Fibroblast of peridontal ligament (primary cell): ENCODE measurements around the gene ARRB1.
"Not testable (repeated sequence)": the region's sequence is repeated elsewhere in the genome, so short reads cannot be mapped to it uniquely, and the experiment has no call there.

Source experiments
- DNase-seq: peaks from one replicate; pipeline ENCODE4 v3.0.0-alpha.2; 2010; ENCODE audit errors: extremely low read depth

Gene ARRB1

DNA sequence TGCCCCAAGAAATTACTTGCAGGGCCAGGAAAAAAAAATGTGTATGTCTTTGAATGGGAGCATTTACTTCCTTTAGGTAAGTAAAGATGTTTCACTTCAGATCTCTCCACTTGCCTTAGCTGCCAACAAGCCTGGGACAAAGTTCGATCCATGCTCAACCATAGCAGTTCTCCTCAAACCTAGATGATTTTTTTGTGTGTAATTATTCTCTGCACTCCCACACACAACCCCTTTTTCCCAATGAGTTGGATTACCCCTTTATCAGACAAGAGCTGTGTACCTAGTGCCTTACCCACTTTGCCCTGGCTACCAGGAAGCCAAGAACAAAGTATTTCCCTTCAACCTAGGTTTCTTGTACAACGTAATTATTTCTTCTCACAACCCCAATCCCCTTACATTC lies 75.3 kb downstream of the ARRB1 start:
- DNase-seq: no peak

DNA sequence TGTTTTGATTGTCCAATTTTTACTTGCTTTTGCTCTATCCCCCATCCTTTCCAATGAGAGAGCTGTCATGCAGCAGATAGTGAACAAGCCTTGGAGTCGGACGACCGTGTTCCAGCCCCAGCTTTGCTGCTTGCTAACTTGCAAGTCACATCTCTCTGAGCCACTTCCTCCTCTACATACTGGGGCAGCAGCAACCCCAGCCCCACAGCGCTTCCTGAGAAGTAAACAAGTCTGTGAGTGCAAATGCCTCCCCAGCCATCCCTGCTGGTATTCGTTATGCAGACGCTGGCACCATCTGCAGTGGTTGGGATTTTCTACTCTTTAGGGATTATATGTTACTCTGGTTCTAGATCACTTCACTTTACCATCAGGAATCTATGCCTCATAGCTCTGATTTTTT lies 75.9 kb downstream of the ARRB1 start:
- DNase-seq: peak; percentile 30

DNA sequence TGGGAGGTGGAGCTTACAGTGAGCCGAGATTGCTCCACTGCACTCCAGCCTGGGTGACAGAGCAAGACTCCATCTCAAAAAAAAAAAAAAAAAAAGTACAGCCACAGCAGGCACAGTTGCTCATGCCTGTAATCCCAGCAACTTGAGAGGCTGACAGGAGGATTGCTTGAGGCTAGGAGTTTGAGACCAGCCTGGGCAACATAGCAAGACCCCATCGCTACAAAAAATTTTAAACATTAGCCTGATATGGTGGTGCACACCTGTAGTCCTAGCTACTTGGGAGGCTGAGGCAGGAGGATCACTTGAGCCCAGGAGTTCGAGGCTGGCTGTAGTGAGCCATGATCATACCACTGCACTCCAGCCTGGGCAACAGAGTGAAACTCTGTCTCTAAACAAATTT lies 76.7 kb downstream of the ARRB1 start:
- not testable (repeated sequence) for DNase-seq

DNA sequence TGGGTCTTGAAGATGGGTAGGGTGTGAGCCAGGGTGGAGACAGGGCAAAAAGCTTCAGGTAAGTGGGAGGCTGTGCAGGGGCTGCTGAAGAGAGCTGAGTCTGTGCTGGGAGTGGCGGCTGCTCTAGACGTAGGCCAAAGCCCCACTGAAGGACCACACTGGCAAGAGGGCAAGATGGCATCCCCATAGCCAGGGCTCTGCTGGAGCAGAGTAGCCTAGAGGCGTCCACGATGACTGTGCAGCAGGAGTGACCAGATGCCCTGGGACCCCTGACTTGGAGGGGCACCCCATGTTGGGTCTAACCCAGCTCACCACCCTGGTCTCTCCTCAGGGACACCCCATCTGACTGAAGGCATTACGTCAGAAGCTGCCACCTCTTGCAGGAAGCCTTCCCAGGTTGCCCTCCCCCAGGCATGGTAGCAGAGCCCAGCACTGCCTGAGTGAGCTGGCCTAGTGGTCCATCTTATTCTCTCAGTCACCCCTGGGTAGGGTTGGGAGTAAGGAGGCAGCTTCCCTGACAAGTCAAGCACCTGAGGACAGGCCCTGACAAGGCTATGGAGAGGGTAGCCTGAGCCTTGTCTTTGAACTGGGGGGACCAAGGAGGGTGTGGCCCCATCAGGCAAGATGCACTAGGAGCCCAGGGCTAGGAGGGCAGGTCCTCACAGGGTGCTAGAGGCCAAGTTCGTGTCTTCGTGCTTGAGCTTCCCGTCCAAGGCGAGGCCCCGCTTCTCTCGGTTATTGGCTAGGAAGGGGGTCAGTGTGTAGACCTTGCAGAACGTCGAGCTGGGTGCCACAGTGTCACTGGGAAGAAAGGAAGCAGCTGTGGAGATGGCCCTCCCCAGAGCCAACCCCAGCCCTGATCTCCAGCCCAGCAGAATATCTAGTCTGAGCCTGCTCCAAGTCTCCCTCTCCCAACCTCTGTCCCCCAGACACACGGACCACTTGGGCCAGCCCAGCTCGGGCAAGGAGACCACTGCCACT lies 77.8 kb downstream of the ARRB1 start:
- DNase-seq: no peak

DNA sequence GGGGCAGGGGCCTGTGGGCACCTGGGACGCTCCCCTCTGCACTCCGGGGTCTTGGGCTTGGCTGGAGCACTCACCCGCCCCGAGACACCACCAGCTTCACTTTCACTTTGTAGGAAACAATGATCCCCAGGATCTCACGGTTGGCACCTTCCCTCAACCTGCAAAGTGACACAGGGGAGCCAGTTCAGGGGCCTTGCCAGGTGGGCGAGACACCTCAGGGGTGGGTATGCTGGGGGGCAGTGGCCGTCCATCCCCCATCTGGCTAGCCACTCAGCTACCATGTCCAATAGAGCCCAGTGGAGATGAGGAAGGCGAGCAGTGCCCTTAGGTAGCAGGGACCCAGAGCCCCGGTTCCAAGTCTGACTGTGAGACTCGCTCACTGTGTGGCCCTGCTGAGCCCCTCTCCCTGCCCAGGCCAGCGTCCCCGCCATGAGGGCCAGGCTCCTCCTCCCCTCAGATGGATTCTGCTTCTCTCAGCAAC lies 78.6 kb downstream of the ARRB1 start:
- no peak for DNase-seq

DNA sequence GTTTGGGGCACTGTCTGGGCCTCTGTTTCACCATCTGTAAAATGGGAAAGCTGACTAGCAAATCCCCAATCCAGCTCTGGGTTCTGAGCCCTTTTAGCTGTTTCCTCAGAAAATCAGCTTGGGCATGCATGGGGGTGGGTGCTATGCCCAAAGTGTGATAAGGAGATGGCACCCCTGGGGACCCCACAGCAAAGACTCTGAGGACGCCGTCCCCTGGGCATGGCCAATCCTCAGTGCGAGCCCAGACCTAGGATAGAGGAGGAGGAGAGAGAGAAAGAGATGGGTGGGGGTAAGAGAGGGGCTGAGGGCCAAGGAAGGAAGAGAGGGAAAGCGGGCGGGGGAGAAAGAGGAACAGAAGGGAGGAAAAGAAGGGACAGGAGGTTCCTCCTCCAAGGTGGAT lies 79.1 kb downstream of the ARRB1 start:
- no peak for DNase-seq

DNA sequence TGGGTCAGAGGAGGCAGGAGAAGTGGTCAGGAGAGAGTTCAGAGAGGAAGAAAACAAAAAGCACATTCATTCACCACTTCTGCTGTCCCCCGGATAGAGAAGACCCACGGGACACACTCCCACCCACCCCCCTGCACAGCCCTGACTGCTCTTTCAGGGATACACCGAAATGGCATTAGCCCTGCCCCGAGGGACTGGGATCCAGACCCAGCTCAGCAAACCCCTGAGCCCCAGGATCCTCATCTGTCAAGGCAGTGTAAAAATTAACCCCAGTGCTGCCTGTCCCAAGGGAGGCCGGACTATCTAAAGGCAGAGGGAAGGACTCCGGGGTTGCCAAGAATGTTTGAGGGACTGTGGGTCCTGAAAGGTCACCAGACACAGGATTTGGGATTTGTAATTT lies 79.7 kb downstream of the ARRB1 start:
- DNase-seq: no peak

DNA sequence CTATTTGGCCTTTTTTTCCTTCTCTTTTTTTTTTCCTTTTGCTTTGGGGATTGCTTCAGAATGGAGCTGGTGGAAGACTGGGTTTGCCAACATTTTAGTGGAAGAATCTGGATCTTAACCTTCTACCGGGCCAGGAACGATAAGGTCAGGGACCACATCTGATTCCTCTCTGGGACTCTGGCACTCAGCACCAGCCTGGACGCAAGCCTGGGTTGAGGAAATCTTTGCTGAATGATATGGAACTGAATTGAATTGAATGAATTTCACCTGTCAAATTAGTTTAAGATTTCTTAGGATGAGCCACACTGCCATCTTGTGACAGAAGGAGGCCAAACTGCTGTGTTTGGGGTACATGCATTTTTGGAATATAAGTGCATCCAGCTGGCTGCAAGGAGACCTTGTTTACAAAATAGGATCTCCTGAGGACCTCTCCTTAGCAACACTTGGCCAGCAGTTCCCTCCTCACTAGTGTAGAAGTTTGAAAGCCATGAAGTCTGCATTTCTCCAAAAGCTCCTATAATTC lies 80.5 kb downstream of the ARRB1 start:
- peak; percentile 21 for DNase-seq

DNA sequence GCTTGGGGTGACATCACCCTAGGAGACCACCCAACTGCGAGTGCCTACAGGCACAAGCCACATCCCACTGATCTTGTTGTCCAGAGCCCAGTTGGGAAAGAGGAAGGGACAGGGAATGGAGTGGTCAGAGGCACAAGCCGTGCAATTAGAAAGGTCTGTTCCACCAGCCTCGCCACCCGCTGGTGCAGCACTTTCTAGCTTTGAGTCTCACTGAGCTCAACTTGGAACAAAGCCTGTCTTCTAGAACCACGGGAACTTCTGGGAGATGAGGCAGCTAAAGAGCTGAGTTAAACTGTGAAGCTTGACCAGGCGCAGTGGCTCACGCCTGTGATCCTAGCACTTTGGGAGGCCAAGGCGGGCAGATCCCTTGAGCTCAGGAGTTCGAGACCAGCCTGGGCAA lies 81.6 kb downstream of the ARRB1 start:
- no peak for DNase-seq

DNA sequence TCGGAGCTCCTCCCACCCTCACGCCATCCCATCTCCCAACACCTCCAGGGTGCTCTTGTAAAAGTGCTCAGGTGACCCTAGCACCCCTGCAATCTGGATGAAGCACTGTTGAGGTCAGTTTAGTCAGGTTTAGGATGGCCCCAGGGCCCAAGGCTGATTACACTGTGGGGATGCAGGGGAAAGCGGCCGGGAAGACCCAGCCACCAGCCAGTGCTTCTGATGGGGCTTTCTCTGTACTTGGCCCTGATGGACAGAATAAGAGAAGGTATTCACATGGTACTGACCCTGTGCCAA lies 82.1 kb downstream of the ARRB1 start:
- no peak for DNase-seq

DNA sequence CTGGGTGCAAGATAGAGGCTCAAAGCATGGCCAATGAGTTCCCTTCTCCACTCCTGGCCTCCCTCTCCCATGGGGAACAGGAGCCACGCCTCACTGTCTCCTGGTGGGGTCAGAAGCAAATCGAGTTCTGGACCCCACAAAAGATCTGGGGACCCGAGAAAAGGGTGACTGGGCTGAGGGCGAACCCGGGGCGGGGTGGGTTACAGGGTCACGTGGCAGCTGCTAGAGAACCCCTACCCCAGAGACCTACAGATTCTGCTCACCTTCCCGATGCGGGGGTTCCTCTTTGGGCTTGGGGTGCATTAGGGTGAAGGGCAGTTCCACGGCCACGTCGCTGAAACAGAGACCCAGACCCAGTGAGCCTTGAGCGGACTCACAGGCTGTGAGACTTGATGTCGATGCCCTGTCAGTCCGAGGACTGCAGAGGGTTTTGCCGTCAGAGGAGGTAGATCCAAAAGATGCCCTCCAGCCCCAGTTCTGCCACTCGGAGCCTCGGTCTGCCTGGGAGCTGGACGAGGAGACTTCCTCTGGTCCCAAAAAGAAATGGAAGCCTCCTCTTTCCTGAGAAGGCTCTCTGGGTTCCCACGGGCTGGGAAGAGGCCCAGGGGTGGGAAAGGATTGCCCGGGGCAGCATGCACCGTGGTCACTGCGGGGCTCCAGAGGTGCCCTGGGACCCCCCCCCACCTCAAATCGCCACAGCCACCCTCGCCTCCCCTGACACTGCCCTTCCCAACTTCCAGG lies 82.7 kb downstream of the ARRB1 start:
- no peak for DNase-seq

DNA sequence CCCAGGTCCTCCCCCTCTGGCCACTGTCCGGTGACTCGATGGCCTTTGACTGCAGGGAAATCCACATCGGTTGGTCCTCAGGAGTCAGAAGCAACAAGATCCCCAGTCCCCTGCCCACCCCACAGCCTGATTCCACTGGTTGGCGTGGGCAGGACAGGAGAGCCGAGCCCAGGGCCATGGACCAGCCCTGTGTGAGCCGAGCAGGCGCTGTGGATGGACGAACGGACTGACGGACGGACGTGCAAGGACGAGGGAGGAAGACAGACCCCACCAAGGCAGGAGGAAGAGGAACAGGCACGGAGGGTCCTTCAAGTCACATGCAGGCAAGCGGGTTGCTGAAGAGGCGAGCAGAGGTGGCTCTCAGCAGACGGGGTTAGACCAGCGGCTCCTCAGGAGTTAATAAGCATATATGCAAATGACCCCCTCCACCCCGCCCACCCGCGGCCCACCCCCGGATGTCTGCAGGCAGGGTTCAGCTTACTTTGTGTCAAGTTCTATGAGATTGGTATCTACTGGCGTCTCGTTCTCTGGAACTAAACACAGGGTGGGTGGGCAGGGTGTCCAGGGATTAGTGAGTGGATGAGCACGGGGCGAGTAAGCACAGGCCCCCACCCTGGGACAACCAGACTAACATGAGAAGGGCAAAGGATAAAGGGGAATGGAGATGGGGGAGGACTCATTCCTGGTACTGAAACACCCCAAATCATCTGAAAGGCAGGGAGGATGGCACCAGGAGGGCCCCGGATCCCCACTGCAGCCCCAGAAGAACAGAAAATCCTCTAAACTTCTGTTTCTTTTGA lies 84.1 kb downstream of the ARRB1 start:
- no peak for DNase-seq

DNA sequence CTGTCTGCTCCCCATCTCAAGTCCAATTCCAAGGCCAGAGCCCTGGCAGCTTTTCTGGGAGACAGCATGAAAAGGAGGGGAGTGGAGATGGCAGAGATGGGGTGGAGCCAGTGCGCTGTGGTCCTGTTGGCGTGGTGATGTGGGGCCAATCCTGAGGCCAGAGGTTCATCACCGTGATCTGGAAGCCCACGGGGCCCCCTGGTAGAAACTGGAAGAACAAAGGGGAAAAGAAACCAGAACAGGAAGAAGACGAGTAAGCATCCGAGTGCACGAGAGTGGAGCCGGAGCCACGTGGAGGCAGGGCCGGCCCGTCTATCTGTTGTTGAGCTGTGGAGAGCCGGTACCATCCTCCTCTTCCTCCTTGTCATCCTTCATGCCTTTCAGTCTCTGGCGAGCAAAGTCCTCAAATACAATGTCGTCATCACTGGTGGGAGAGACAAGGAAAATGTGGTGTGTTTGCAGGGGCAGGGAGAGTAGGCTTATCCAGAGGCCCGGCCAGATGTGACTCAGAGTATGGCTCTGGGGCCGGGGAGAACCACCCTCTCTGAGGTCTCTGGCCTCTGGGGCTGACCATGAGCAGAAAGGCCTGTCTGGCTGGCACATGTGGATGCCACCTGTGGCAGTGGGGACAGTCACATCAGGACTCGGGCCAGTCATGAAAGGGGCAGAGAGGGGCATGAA lies 85.5 kb downstream of the ARRB1 start:
- DNase-seq: no peak

DNA sequence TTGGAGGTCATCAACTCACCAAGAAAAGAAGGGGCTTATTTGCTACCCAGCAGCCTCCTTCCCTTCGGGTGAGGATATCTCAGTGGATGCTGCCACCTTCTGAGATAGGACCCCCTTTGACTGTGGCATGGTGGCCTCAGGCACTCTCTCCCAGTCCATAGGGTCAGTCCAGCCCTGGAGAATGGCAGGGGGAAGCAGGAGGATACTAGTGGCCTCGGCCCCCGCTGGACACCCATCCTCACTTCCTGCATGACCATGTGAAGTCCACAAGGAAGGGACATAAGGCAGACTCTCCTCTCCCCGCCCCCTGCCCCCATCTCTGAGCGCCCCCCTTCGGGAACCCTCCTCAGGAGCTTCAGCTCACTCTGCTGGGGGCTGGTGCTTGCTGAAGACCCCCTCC lies 86.5 kb downstream of the ARRB1 start:
- DNase-seq: no peak

DNA sequence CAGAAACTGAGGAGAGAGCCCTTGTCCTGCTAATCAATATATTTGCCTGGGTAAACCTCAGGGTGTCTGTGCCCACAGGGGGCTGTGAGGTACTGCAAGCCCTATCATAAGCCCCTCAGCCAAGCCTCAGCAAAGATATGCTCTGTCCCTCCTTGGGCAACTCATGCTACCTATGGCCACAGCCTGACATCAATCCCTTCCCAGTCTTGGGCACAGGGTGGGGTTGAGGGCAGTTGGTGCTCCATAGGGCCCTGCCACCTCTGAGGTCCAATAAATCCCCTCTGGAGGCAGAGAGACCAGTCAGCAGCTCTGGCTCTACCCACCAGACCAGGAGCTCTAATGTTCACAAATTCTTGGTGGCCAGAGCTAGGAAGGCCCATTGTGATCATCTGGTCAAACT lies 87.1 kb downstream of the ARRB1 start:
- DNase-seq: no peak

DNA sequence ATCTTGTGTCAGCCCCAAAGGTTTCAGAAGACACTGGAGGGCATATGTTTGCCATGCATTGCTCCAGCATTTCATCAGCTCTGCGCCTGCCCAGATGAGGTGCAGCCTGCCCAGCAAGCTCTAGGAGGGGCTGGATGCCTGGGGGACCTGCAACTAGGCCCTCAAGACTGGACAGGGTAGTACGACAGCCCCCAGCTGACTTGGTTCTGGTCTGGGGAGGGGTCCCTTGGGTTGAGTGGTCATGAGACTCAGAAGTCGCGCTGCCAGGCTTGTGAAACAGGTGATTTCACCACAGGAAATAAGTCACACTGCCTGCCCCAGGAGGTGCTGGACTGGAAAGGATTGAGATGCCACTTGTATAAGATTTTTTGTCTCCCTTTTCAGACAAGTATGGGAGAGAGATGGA lies 87.5 kb downstream of the ARRB1 start:
- DNase-seq: peak; percentile 23

DNA sequence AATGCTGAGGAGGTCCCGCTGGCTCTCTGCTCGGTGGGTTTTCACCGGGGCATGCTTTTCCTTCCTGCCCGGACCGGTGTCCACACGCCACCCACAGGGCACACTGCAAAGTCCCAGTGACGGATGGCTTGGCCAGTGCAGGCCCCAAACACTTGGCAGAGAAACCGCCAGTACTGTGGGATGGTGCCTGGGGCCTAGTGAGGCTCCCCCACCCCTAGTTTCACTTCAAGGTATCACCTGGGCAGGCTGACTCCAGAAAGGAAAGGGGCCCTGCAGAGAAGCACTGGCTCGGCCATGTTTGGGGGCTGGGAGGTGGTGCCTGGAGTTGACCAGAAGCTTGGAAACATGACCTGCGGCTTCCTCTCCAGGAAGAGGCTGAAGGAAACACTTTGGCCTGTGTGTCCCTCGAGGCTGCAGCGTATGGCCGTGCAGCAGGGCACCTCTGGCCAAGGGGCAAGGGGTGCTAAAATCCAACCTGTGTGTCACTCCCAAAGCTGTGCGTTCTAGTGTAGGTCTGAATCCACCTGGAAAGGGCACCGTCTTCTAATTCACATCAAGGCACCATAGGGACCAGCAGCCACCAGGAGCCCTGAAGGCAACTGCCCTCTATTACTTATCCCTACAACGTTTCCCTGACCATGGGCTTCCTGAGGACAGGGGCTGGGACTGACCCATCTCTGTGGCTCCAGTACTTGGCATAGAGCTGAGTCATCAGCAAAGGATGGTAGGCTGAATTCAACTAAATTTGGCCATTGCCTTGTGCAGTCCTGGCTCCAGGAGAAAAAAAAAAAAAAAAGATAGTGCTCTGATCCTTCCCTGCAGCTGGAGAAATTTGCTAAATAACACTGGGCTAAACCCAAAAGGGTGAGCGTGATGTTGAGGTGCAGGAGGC lies 88.3 kb downstream of the ARRB1 start:
- peak; percentile 2 for DNase-seq

DNA sequence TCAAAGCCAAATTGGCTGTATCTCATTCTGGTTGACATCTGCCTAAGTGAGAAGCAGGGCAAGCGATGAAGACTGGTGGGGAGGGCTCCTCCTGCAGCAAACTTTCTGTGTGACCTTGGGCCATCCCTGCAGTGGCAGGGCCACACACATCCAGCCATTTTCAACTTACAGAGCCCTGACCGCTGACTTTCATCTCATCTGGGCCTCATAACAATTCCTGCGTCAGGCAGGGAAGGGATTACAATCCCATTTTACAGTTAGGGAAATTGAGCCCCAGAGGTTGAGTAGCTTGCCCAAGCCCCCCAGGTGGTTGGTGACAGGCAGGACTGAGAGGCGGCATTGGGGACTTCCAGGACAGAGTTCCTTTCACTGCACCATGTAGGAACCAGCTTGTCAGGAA lies 89.0 kb downstream of the ARRB1 start:
- no peak for DNase-seq

DNA sequence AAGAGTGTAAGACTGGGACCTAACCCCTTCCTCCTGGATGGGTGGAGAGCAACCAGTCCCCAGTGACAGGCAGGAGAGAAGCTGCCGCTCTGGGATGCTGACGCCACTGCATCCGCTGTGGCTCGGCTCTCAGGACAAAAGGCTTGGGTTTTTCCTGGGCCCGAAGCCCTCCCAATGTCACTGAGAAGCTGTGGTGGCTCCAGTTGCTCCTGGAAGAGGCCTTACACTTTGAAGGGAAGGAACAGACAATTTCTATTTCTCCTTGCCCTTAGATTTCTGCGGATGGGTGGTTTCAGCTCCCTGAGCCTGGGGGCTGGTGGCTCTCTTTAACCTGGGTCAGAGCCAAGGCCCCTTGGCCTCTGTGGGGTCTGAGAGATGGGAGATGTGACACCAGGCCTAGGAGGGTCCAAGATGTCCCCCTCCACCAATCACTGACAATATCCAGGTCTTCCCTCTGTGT lies 89.5 kb downstream of the ARRB1 start:
- no peak for DNase-seq
